UCSD-AML1 (cell line): ENCODE data around the gene ATP10D.

Source experiments
- DNase-seq: peaks from one replicate; lab custom pipeline; 2025; ENCODE audit not compliant: unreplicated experiment; lab: John Stamatoyannopoulos, UW

Gene ATP10D

DNA sequence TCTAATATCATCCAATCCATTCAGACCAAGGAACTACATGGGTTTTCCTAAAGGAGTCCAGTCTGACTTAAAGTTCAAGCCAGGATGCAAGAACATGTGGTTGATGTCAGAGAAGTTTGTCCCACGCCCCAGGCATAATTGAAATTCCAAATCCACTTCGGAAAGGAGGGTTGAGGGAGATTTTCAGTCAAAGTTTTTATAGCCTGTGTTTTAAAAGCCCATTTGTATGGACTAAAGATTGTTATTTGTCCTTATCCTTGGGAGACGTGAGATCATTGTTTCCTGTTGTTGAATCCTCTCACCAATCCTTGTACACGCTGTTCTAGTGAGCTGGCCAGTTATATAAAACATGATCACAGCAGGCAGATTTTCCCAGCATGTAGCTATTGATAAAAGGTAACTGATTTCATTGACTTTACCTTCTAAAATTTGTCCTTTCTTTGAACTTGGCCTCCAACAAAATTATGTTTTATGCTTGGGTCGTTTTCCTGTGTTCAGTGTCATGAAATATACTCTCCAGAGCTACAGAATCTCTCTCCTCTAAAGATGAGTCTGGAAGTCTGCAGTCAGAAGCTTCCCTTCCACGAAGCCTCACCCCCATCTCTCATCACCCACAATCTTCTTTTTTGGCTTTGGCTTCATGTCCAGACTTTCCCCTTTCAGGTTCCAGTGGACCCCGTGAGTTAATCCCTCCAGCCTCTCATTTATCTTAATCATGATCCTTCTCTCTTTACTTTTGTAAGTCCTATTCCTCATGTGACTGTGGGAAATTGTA is 92.9 kb downstream of the ATP10D start:
- no peak for DNase-seq

DNA sequence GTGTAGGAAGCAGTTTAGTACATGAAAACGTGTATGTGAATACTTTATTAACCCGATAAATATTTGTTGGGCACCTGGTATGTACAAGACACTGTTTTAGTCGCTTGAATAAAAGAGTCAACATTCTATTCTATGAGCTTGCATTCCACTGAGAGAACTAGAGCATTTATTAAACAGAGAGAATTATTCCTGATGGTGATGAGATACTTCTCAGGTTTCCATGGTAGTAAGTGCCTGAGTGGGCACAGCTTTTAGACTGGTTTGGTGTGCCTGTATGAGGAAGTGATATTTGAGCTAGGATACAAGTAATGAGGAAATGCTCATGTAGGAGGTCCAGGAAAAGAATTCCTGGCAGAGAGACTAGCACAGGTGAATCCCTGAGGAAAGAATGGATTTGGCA is 94.2 kb downstream of the ATP10D start:
- no peak for DNase-seq

DNA sequence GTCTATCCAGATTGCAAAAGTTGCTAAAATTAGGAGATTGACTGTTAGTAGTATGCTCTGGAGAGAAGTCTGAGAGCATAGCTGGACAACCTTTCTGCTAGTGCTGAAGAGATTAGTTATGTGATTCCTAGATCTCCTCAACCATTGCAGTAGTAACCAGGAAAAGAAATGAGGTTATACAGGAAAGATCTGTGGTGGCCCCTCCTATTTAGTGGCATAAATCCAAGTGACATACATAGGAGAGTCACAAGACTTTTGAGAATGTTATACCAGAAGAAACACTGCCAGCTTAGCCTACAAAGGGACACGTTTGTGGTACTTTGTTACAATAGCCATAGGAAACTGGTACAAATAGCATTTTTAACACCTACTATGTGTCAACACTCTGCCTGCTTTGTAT is 105.2 kb downstream of the ATP10D start:
- DNase-seq, result no peak

DNA sequence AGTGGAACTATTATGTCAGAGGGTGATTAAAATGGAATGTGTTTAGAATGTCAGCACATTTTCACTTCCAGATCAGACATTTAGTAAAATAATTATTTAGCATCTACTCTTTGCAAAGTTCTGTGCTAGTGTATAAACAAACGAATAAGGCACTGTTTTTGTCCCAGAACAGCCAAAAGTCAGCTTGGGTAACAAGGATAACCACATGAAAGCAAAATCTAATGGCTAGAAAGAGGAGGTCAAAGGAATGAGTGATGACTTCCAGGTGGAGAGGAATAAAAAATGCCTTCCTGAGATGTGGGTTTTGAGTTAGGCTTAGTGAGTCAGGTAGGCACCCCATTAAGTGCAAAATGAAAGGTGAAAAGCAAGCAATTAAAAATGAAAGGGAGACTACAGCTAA is 112.6 kb downstream of the ATP10D start:
- DNase-seq, result no peak

DNA sequence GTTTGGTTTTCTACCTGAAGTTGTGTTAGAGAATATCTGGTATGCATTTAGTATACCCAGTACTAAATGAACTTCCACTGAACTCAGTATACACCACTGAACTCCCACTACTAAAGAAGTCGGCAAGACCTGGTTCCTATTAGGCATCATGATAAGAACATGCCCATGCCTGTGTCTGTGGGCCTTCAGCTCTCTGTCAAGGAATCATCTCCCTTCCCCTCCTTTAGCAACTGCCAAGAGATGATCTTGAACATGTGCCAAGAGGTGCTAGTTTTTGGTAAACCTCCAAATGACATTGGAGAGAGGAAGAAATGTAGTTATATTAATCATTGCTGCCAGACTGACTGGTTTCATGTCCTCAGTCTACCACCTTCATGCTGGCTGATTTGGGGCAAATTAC is 113.2 kb downstream of the ATP10D start:
- no peak for DNase-seq

DNA sequence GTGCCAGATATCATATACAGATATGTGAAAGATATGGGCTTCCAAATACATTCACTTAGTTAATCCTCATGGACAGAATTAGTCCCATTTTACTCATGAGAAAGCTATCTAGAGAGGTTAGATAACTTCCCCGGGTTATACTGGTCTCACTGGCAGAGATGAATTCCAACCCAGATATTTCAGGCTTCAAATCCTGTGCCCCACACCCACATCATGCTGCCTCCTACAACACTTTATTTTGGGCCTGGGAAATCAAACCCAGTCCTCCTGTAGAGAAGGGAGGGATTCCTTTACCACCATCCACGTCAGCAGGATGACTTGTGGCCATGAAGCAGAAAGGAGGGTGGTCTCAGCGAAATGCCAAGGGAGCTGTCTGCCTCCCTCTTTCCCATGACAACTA is 113.8 kb downstream of the ATP10D start:
- no peak for DNase-seq

DNA sequence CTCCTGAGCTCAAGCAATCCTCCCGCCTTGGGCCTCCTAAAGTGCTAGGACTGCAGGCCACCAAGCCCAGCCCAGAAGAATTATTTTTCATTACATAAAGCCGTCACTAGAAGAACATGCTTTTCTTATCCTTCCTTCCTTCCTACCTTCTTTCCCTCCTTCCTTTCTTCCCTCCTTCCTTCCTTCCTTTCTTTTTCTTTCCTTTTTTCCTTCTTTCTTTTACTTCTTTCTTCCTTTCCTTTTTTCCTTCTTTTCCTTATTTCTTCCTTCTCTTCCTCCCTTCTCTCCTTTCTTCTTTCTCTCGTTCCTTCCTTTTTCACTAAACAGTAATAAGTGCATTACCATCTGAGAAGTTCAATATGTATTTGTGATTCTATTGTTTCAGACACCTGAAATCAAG is 121.4 kb downstream of the ATP10D start:
- no peak for DNase-seq

DNA sequence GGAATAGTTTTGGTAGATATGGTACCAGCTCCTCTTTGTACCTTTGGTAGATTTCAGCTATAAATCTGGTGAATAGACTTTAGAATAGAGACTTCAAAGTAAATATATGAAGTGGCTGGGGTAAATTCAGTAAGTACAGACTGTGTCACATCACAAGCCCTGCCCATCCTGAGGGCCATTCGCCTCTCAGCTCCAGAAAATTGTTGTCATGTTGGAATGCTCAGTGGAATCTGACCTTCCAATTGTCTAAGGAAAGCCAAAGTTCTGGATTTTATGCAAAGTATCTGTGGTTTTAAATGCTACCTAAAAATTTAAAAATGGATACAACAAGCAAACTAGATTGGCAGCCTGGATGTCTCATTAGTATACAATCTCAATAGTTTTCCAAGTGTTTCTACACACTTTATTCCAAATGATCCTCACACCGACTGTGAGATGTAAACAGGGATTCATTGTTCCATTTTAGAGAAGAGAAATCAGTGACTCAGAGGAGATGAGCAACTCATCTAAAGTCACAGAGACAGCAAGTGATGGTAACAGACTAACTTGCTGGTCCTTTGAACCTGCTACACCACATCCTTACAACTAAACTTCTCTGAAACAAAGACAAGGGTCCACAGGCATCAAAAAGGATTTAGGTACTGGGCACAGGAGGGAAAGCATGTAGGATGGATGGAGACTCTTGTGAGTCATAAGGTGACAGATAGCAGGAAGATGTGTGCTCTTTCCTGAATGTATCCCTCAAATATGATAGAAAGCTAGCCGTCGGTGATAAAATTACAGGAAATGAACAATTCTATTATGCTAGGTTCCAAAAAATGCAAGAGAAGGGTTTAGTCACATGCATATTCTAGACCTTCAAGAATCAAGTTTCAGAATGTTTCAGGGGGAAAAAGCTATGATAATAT is 127.3 kb downstream of the ATP10D start:
- DNase-seq, result no peak

DNA sequence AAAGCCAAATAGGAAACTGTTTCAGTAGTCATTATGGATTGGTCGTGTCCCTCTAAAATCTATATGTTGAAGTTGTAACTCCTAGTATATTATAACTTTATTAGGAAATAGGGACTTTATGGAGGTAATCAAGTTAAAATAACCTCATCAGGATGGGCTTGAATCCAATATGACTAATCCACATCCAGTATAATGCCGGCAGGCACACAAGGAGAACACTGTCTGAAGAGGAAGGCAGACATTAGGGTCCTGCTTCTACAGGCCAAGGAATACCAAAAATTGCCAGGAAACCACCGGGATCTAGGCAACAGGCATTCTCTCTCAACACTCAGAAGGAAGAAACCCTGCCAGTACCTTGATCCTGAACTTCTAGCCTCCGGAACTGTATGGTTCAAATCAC is 130.3 kb downstream of the ATP10D start:
- DNase-seq, result no peak

DNA sequence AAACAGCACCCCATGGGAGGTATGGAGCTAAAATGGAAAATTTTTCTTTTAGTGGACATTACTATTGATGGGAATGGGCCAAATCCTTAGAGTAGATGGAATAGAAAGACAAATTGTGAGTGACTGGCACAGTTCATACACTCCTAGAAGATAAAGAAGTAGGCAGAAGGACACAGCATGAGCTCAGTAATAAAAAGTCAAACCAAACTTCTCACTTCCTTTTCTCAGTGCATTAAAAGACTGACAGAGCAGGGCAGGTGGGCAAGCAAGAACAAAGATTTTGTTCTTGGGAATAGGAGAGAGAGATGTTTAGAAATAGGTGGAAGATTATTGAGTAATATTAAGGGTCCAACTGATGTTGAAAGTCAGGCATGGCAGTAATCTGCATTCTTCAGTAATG is 132.5 kb downstream of the ATP10D start:
- DNase-seq, result no peak

DNA sequence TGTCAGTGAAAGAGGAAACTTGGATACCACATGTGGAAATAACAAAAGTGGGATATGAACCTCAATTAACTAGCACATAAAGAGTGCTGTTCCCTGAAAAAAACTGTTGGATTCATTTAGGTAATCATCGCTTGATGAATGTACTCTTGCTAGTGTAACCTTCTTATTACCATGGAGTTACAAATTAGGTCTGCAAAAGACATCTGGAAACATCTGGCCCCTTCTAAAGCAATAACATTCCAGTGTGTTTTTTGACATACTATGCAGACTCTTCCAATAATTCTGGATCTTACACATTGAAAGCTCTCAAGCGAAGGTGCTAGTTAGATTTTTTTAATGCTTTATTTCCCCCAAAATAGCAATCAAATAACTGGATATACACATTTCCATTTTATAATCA is 134.6 kb downstream of the ATP10D start:
- no peak for DNase-seq

DNA sequence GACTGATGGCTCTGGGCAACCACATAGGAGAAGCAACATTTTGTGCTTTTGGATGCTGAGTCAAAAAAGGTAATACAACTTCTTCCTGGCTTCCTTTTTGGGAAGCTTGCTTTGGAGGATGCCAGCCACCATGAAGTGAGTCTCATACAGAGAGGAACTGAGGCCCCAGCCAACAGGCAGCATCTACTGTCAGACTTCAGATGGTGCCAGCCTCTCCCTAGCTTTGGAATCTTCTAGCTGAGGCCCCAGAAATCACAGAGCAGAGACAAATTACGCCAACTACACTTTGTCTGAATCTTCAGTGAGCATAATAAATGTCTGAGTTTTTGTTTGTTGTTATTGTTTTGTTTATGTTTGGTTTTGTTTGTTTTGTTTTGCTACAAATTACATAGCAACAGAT is 136.1 kb downstream of the ATP10D start:
- DNase-seq, result no peak

DNA sequence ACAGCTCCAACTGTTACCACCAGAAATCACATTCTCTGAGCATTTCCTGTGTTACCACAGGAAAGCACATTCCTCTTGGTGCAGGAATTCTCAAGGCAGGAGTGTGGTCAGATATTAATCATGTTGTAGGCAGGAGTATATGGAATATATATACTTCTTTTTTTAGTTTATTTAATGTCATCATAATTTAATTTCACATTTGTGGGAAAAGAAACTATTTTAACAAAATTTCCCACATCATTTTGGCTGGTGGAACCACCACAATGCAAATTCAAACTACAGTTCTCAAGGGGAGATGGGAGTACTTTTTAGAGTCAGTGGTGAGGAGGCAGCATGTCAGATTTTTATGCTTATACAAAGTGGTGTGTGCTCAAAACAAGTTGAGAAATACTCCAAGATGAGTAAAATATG is 139.0 kb downstream of the ATP10D start:
- no peak for DNase-seq

DNA sequence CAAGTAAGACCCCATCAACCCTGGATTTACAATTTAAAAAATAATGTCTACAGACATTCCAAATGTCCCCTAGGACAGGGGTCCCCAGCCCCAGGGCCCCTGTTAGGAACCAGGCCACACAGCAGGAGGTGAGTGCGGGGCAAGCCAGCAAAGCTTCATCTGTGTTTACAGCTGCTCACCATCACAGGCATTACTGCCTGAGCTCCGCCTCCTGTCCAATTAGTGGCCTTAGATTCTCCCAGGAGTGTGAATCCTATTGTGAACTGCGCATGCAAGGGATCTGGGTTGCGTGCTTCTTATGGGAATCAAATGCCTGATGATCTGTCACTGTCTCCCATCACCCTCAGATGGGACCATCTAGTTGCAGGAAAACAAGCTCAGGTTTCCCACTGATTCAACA is 146.1 kb downstream of the ATP10D start:
- no peak for DNase-seq

DNA sequence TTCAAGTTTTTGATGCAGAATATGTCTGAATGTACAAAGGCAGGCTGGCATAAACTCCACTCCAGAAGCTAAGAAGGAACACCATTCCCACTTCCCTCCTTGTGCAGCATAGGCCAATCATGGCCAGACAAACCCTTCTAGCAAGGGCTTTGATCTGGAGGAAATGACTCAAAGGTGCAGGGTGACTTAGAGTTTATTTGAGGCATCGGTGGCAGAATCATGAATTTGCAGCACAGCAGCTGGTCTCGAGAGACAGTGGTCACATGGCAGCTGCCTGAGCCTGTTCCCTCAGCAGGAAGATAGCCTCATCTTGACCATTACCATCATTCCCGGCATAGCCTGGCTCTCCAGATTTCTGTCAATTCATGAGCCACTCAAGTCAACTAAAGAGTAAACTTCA is 154.5 kb downstream of the ATP10D start:
- no peak for DNase-seq

DNA sequence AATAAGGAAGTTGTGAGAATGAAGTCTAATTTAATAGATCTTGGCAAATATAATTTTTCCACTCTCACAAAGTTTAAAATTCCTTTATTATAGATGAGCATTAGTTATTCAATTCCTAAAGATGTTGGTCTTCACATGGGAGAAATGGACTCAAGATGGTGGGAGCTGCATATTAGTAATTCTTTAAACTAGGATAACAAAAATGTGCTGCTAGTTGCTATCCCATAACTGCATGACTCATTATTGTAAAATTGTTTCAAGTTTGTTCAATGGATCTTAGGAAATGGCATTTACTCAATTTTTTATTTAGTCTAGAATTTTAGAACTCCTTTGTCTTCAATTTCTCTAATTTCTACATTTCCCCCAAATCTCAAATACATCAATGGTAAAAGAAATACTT is 155.8 kb downstream of the ATP10D start:
- DNase-seq, result no peak

DNA sequence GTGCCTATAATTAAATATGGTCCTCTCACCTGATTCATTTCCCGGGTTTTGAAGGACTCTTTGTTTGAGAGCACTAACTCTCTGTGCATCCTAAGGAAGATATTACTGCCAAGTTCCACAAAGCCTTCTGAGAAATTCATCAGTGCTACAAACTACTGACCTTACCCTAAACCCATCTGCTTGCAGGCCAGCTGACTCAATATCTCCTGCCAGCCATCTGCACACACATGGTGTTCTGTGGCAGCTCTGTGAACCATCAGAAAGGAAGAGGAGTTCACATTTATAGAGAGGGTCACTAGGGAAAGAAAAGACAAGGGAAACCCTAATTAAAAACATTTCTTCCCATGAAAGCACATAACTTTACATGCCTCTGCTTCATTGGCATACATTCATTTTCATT is 156.7 kb downstream of the ATP10D start:
- no peak for DNase-seq

DNA sequence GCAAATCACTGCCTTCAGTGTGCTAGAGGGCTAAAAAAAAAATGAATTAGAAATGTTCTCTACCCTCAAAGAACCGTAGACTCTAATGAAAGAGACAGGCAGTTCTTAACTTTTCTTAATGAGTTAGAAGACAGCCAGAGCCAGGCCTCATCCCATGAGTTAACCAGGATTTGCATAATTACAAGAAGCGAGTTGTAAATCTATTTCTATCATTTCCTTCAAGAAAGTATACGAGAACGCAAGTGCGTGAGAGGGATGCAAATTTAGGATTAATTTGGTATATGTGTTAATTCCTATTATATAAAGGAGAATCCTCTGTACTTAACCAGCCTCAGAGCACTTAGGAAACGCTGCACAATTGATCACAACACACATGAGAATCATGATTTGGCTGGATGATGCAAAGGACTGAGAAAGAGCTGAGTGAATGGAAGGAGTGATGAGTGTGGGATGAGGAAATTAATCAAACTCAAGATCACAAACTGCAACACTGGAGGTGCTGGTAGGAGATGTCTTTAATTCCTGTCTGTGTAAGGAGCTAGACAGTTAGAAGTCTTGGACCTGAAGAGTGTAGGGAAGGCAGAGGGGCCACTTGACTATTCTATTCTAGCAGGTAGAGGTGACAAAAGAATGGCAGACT is 157.2 kb downstream of the ATP10D start:
- DNase-seq, result no peak
